ENCODE measurements around the gene NEIL3.

- TF ChIP-seq CTCF (IDR thresholded peaks at IDR 0.05) = no peak
- TF ChIP-seq POLR2A (IDR thresholded peaks at IDR 0.05) = no peak
Measured at GRCh38 chr4:177385576-177386277, 76.1 kb downstream of the NEIL3 start.

Measured in esophagus squamous epithelium (tissue), 4 donors.